Body of pancreas (tissue), 4 donors: Measurements from ENCODE around the gene RIMS1. TPM values are rescaled to one million over a fixed set of nuclear protein-coding genes. Genes with fewer than 3 reads are reported as not detected.

Source experiments
- ATAC-seq: fragments of 150-250 bp; one replicate; pipeline ENCODE4 v1.9.1; 2016
- DNase-seq, 4 donors: peaks; one replicate each; pipeline ENCODE4 v3.0.0-alpha.2; 2019
- H3K27ac ChIP-seq, 4 donors: fragments of 200-600 bp; sonication (generic); 1 replicate in 3 of 4; 2 replicates in 1 of 4; pipeline versions ENCODE4 v1.5.1 to v1.6.1; 2016 to 2019; ENCODE audit warnings: mild to moderate bottlenecking in 1 of 4, mixed read lengths in 1 of 4, moderate library complexity in 1 of 4
- H3K27me3 ChIP-seq, 2 donors: fragments of 200-600 bp; sonication (generic); one replicate each; pipeline ENCODE4 v1.6.0; 2016; ENCODE audit warnings: mild to moderate bottlenecking in 1 of 2
- H3K36me3 ChIP-seq, 2 donors: fragments of 200-600 bp; sonication (generic); replicated peaks in 1 of 2; 2 replicates each; pipeline ENCODE4 v1.5.1; 2016; ENCODE audit warnings: low read depth in 2 of 2; ENCODE audit not compliant: insufficient read depth in 1 of 2
- H3K4me1 ChIP-seq: fragments of 200-600 bp; sonication (generic); one replicate; pipeline ENCODE4 v1.6.0; 2016
- H3K4me3 ChIP-seq, 2 donors: fragments of 200-600 bp; sonication (generic); 1 replicate in 1 of 2; 2 replicates in 1 of 2; pipeline ENCODE4 v1.5.1; 2016 to 2019
- H3K9me3 ChIP-seq, 3 donors: fragments of 200-600 bp; sonication (generic); 1 replicate in 2 of 3; 2 replicates in 1 of 3; pipeline ENCODE4 v1.5.1; 2016
- POLR2A ChIP-seq, 3 donors: fragments of 450-650 bp; IDR thresholded peaks; one replicate each; pipeline ENCODE4 v1.6.1; 2016; ENCODE audit warnings: antibody characterized with exemption in 3 of 3, mild to moderate bottlenecking in 2 of 3
- WGBS, 2 donors: methylation state at CpG; one replicate each; pipeline ENCODE4 v1.1.5; 2017; 5-methylcytosine and 5-hydroxymethylcytosine counted together
- intact Hi-C: fragments of 100-400 bp; cut with DNase I; formaldehyde crosslinking; loops from one replicate; pipeline ENCODE4 v1.15.1; 2023
- total RNA-seq, 2 donors: library from RNA; depleted of rRNA; stranded (reverse); fragments of >200 nt; gene quantifications; one replicate each; pipeline ENCODE4 v1.1.0, GENCODE V29; 2016
- TF ChIP-seq, protein P1 (sequence below), 7 experiments: fragments of 450-650 bp in 4 of 7; fragments of 200-600 bp in 3 of 7; sonication (generic) in 3 of 7; IDR thresholded peaks; one replicate each; pipeline ENCODE4 v1.5.1; 2016 to 2019; ENCODE audit warnings: antibody characterized with exemption in 7 of 7

The RIMS1 gene
- total RNA-seq, 2 donors from 2014 or later = 0.78 to 5.9 TPM

DNA sequence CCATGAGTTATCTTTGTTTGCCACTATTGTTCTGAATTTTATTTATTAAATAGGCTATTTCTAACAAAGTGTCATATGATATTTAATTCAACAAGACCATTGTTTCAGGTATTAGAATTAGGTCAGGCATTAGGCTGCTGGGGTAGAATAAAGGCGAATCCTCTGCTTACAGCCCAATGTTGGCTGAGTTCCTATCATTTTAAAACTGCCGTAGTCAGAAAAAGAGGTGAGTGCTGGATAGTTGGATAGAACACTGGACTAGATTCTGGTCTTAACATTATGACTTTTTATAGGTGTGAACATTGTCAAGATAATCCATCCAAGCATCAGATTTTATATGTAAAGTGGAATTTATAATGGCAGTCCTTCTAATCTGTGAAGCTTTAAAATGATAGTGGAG, 6.3 kb downstream of the RIMS1 start:
- no peak for TF ChIP-seq POLR2A (IDR thresholded peaks at IDR 0.05)
- TF ChIP-seq, protein P1, sequence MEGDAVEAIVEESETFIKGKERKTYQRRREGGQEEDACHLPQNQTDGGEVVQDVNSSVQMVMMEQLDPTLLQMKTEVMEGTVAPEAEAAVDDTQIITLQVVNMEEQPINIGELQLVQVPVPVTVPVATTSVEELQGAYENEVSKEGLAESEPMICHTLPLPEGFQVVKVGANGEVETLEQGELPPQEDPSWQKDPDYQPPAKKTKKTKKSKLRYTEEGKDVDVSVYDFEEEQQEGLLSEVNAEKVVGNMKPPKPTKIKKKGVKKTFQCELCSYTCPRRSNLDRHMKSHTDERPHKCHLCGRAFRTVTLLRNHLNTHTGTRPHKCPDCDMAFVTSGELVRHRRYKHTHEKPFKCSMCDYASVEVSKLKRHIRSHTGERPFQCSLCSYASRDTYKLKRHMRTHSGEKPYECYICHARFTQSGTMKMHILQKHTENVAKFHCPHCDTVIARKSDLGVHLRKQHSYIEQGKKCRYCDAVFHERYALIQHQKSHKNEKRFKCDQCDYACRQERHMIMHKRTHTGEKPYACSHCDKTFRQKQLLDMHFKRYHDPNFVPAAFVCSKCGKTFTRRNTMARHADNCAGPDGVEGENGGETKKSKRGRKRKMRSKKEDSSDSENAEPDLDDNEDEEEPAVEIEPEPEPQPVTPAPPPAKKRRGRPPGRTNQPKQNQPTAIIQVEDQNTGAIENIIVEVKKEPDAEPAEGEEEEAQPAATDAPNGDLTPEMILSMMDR (IDR thresholded peaks at IDR 0.05) = no peak
- H3K36me3 ChIP-seq = no peaks in the 10 kb centered on the region
- no peaks in the 10 kb centered on the region for H3K4me1 ChIP-seq
- DNase-seq = no peak
- no peak overlapping the region for H3K27ac ChIP-seq
- no peaks in the 10 kb centered on the region for H3K27me3 ChIP-seq
- WGBS, 2 donors = 56 to 74% methylated on average over 2 of the region's 2 CpGs
- intact Hi-C loops = no loop called here
- no peak overlapping the region for H3K4me3 ChIP-seq
- no peak for ATAC-seq
- H3K9me3 ChIP-seq = no peaks in the 10 kb centered on the region

DNA sequence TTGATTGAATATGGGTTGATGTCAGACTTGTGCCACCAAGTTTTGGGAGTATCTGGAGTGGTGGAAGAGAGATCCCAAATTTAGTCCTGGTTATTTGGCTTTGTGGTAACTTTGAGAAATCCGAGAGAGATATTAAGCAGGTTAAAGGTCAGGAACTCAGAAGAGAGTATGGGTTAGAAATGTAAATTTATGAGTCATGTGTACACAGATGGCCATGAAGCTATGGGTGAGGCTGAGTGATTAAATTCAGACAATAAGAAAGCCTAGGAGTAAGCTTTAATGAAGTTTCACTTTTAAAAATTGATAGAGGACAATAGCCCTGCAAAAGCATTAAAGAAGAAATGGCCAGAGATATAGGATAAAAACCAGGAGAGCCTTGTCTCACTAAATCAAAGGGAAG, 14.3 kb downstream of the RIMS1 start:
- intact Hi-C loops = no loop called here
- ATAC-seq (no peak), DNase-seq (no peak)
- Histone ChIP-seq H3K4me3 (no peak overlapping the region), H3K27me3 (no peaks in the 10 kb centered on the region), H3K9me3 (no peaks in the 10 kb centered on the region), H3K27ac (no peak overlapping the region), H3K36me3 (no peaks in the 10 kb centered on the region), H3K4me1 (no peaks in the 10 kb centered on the region)
- WGBS, 2 donors = 3 to 19% methylated on average over 1 of the region's 1 CpG
- TF ChIP-seq, protein P1 (IDR thresholded peaks at IDR 0.05) = no peak
- no peak for TF ChIP-seq POLR2A (IDR thresholded peaks at IDR 0.05)

DNA sequence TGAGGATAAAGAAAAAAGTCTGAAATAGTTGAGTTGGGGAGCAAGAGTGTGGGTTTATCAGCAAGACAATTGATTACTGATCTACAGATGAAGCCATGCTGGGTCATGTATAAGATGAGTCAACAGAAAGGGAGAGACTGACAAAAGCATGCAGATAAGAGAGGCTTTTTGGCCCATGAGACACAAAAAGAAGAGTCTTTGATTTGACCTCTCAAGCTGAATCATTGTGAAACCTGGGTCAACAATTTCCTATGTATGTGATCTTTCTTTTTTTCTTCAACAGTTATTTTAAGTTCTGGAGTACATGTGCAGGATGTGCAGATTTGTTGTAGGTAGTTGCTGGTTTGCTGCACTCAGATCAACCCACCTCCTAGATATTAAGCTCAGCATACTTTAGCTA, 15.9 kb downstream of the RIMS1 start:
- no peaks in the 10 kb centered on the region for H3K9me3 ChIP-seq
- intact Hi-C loops = no loop called here
- ATAC-seq (no peak), DNase-seq (no peak)
- H3K4me3 ChIP-seq = no peak overlapping the region
- no peak overlapping the region for H3K27ac ChIP-seq
- H3K27me3 ChIP-seq = no peaks in the 10 kb centered on the region
- TF ChIP-seq, protein P1 (IDR thresholded peaks at IDR 0.05) = no peak
- no peak for TF ChIP-seq POLR2A (IDR thresholded peaks at IDR 0.05)
- no peaks in the 10 kb centered on the region for H3K36me3 ChIP-seq
- no peaks in the 10 kb centered on the region for H3K4me1 ChIP-seq

DNA sequence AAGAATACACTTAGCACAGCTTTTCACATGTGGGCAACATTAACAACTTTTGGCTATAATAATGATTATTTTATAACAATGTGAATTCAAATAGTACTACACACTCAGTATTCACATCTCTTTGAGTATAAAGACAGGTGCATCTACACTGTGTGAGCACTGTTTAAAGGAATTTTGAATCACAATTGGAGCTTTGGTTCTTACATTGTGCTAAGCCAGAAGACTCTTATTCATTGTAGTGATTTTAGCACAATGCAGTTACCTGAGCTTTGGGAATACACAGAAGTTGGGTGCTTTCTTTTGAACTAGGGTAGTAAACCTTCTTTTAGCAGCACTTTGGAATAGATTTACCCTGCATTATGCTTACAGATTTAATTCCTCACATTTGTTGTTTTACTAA, 20.5 kb downstream of the RIMS1 start:
- no peak overlapping the region for H3K4me3 ChIP-seq
- H3K9me3 ChIP-seq = no peaks in the 10 kb centered on the region
- no peak for TF ChIP-seq POLR2A (IDR thresholded peaks at IDR 0.05)
- TF ChIP-seq, protein P1 (IDR thresholded peaks at IDR 0.05) = no peak
- H3K27ac ChIP-seq = no peak overlapping the region
- intact Hi-C loops = no loop called here
- H3K27me3 ChIP-seq = no peaks in the 10 kb centered on the region
- H3K36me3 ChIP-seq = no peaks in the 10 kb centered on the region
- no peak for ATAC-seq
- no peaks in the 10 kb centered on the region for H3K4me1 ChIP-seq
- DNase-seq = no peak

DNA sequence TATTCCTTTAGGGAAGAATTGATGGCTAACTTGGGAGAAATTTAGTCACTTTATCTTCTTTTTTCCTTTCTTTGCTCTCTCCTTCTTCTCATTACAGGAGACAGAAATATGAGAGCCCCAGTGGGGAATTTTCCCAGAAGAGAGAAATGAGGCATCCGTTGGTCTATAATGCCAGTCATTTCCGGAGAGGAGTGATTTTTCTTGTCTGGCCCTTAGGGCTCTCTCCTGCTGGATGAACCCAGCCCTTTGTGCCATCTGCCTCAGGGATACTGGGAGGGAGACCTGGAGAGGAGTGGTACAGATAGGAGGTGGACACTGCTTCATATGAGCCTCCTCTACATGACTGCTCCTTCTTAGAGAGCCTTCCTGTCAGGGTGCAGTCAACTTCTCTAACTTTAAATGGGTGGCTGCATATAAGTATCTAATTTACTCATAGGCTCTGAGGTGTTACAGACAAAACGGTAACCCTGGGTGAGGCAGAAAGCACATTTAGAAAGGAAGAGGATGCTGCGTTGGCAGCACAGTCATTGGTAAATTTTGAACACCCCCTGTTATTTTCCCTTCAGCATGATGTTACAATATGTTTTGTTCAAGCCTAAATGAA, 21.9 kb downstream of the RIMS1 start:
- Histone ChIP-seq H3K36me3 (no peaks in the 10 kb centered on the region), H3K4me1 (no peaks in the 10 kb centered on the region), H3K9me3 (no peaks in the 10 kb centered on the region), H3K27ac (no peak overlapping the region), H3K4me3 (no peak overlapping the region), H3K27me3 (no peaks in the 10 kb centered on the region)
- intact Hi-C loops = no loop called here
- 73 to 74% methylated on average over 4 of the region's 4 CpGs for WGBS, 2 donors
- ATAC-seq (no peak), DNase-seq (no peak)
- TF ChIP-seq POLR2A (IDR thresholded peaks at IDR 0.05) = no peak
- TF ChIP-seq, protein P1 (IDR thresholded peaks at IDR 0.05) = no peak
